Measurements from ENCODE around the gene CRTC3. TPM values are rescaled to one million over a fixed set of nuclear protein-coding genes. Genes with fewer than 3 reads are reported as not detected.

Gene CRTC3
- total and polyA plus RNA-seq, 2 of the 13 experiments (the other 11 are each of a cell fraction or from before 2014, with no cell fraction given): 8.4 to 11.8 TPM

- no peak for TF ChIP-seq ZNF788 (CRISPR knock-in tag; IDR thresholded peaks at IDR 0.05; ENCODE audit: borderline replicate concordance)
- no peak for TF ChIP-seq JARID2 (CRISPR knock-in tag; IDR thresholded peaks at IDR 0.05; ENCODE audit: insufficient replicate concordance)
- no peak for TF ChIP-seq CAMTA2 (CRISPR knock-in tag; IDR thresholded peaks at IDR 0.05; ENCODE audit: borderline replicate concordance)
- TF ChIP-seq ARNT2 (CRISPR knock-in tag; IDR thresholded peaks at IDR 0.05; ENCODE audit: low read depth): peak; percentile 53; the same call in 1 of the 2 replicates
- peak; percentile 73 for TF ChIP-seq POLR2G (IDR thresholded peaks at IDR 0.05; ENCODE audit: low read depth, low read length)
- no peak for TF ChIP-seq ZNF513 (CRISPR knock-in tag; conservative IDR thresholded peaks at IDR 0.05)
- no peak for TF ChIP-seq JUN (CRISPR knock-in tag; IDR thresholded peaks at IDR 0.05)
- TF ChIP-seq HNRNPK (IDR thresholded peaks at IDR 0.05; ENCODE audit: low read depth, low read length, poor library complexity, severe bottlenecking): peak; percentile 32
- TF ChIP-seq PLRG1 (conservative IDR thresholded peaks at IDR 0.05): no peak
- TF ChIP-seq LCORL (IDR thresholded peaks at IDR 0.05): no peak
- peak; percentile 58; the same call in 1 of the 2 replicates for TF ChIP-seq LCORL (CRISPR knock-in tag; IDR thresholded peaks at IDR 0.05)
- peak; percentile 37 for TF ChIP-seq SAP130 (CRISPR knock-in tag; IDR thresholded peaks at IDR 0.05; ENCODE audit: low read depth)
- TF ChIP-seq ZNF512B (CRISPR knock-in tag; IDR thresholded peaks at IDR 0.05; ENCODE audit: borderline replicate concordance): no peak
- TF ChIP-seq DMAP1 (CRISPR knock-in tag; IDR thresholded peaks at IDR 0.05): peak; percentile 47
- no peak for TF ChIP-seq REXO4 (CRISPR knock-in tag; IDR thresholded peaks at IDR 0.05; ENCODE audit: borderline replicate concordance)
- no peak for TF ChIP-seq ZBTB7B (CRISPR knock-in tag; IDR thresholded peaks at IDR 0.05)
- TF ChIP-seq YEATS4 (CRISPR knock-in tag; IDR thresholded peaks at IDR 0.05; ENCODE audit: borderline replicate concordance): peak; percentile 50; the same call in 1 of the 2 replicates
- TF ChIP-seq GMEB1 (CRISPR knock-in tag; IDR thresholded peaks at IDR 0.05; ENCODE audit: borderline replicate concordance): peak; percentile 75; the same call in 1 of the 2 replicates
- TF ChIP-seq HOXD1 (CRISPR knock-in tag; IDR thresholded peaks at IDR 0.05): peak; percentile 21; the same call in 1 of the 2 replicates
- TF ChIP-seq ZNF20 (CRISPR knock-in tag; IDR thresholded peaks at IDR 0.05): 0 out of 2 replicates have a peak, but pooled peaks have one; percentile 20
- TF ChIP-seq REL (CRISPR knock-in tag; conservative IDR thresholded peaks at IDR 0.05): 0 out of 2 replicates have a peak, but pooled peaks have one; percentile 33
- TF ChIP-seq FOXP4 (CRISPR knock-in tag; IDR thresholded peaks at IDR 0.05): no peak
Observed at GRCh38 chr15:90665288-90666134, 135.8 kb downstream of the CRTC3 start (continued).
